GM21723 (cell line): ENCODE data around the gene ADAM15.

Experiments used
- ATAC-seq: cut with Tn5 transposase; IDR thresholded peaks from one replicate; pipeline ENCODE4 v1.9.1; 2021; ENCODE audit warnings: mild to moderate bottlenecking, moderate library complexity; ENCODE audit not compliant: unreplicated experiment

The ADAM15 gene

GRCh38 chr1:155083865-155084721 lies 33.0 kb downstream of the ADAM15 start:
- peak; percentile 10 for ATAC-seq

GRCh38 chr1:155084722-155085503 lies 33.8 kb downstream of the ADAM15 start:
- peak; percentile 76 for ATAC-seq

GRCh38 chr1:155085504-155086127 lies 34.5 kb downstream of the ADAM15 start:
- ATAC-seq = peak; percentile 20

- no peak for ATAC-seq
Observed at GRCh38 chr1:155086128-155086741, 35.1 kb downstream of the ADAM15 start.

DNA sequence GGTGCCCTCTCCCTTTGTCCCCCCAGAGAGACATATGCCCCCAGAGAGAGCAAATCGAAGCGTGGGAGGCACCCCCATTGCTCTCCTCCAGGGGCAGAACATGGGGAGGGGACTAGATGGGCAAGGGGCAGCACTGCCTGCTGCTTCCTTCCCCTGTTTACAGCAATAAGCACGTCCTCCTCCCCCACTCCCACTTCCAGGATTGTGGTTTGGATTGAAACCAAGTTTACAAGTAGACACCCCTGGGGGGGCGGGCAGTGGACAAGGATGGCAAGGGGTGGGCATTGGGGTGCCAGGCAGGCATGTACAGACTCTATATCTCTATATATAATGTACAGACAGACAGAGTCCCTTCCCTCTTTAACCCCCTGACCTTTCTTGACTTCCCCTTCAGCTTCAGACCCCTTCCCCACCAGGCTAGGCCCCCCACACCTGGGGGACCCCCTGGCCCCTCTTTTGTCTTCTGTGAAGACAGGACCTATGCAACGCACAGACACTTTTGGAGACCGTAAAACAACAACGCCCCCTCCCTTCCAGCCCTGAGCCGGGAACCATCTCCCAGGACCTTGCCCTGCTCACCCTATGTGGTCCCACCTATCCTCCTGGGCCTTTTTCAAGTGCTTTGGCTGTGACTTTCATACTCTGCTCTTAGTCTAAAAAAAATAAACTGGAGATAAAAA lies 35.9 kb downstream of the ADAM15 start:
- no peak for ATAC-seq

DNA sequence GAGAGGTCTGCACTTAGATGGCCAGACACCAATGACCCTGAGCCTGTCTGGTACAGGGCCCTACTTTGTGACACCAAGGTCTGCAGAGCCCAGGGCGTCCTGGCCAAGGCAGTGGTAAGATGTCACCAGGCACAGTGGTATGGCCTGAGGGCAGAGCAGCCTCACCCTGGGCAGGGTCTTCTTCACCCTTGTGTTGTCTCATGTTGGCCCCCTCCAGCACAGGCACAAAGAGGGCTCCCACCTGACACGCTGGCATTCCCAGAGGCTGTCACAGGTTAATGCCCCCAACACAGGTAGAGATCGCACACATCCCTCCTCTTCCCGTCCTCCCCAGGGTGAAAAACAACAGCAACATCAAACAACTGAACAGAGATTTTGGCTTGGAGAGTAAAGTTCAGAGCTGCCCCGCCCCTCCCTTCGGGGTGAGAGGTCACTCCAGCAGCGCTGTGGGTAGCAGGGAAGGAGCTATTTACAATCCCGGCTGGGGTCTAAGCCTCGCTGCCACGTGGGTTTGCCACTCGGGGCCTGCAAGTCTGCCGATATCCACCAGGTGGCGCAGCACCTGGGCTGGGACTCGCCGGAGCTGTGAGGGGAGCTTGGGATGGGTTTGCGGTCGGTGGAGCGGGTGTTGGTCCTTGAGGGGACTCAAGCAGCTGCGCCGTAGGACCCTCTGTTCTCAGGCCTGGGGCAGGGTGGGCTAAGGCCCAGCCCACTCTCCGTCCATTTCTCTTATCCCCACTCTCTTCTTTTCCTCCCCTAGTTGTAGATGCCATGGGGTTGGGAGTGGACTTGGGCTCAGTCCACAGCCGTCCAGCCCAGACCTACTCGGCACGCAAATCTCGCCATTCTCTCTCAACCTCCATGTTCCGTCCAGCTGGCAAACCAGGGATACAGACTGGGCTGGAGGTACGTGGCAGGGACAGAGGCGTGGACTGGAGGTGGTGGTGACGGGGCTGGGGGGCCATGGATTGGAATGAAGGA lies 40.2 kb downstream of the ADAM15 start:
- ATAC-seq = no peak

DNA sequence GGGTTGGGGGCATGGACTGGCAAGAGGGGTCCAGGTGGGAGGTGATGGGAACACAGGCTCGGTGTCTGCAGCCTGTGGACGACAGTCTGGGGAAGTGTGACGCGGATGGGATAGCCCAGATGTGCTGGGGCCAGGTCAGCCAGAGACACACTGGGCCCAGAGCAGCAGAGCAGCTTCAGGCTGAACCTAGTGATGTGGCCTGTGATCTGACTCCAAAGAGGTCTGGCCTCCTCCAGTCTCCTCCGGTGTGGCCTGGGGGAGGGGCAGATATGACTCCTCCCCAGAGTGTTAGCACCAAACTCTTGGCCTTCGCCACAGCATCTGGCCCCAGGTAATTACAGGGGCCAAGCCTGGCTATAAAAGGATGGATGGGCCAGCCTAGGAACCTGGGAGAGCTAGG lies 41.0 kb downstream of the ADAM15 start:
- ATAC-seq = no peak

DNA sequence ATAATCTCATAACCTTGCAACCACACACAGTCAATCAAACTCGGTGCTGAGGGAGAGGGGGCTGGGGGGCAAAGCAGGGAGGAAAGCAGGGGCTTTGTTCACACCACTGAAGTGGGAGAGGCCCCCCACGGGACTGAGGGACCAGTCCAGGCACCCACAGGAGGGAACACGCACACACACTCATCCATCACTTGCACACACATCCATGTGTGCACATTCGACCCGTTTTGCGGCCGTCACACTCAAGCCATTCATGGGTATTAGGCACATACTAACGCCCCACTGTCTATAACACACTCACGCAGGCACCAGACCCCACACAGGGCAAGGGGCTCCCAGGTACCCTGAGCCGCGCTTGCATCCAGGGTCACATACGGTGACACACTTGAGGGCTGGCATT lies 41.5 kb downstream of the ADAM15 start:
- no peak for ATAC-seq

GRCh38 chr1:155093911-155094621 lies 43.0 kb downstream of the ADAM15 start:
- ATAC-seq = no peak

DNA sequence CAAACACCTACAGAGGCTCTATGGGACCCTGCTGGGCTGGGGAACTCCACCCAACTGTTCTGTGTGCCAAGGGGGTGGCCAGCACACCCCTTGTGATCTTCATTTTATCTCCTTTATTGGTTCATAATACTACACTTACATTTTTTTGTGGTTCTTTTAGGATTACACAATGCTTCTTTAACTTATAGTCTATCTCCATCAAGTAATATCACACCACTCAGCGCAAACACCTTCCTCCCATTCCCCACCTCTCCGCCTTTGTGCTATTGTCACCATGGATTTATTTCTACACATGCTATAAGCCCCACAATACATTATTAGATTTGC lies 43.5 kb downstream of the ADAM15 start:
- ATAC-seq = no peak

GRCh38 chr1:155099331-155099730 lies 48.2 kb downstream of the ADAM15 start:
- ATAC-seq = no peak

GRCh38 chr1:155103325-155103724 lies 52.2 kb downstream of the ADAM15 start:
- no peak for ATAC-seq

DNA sequence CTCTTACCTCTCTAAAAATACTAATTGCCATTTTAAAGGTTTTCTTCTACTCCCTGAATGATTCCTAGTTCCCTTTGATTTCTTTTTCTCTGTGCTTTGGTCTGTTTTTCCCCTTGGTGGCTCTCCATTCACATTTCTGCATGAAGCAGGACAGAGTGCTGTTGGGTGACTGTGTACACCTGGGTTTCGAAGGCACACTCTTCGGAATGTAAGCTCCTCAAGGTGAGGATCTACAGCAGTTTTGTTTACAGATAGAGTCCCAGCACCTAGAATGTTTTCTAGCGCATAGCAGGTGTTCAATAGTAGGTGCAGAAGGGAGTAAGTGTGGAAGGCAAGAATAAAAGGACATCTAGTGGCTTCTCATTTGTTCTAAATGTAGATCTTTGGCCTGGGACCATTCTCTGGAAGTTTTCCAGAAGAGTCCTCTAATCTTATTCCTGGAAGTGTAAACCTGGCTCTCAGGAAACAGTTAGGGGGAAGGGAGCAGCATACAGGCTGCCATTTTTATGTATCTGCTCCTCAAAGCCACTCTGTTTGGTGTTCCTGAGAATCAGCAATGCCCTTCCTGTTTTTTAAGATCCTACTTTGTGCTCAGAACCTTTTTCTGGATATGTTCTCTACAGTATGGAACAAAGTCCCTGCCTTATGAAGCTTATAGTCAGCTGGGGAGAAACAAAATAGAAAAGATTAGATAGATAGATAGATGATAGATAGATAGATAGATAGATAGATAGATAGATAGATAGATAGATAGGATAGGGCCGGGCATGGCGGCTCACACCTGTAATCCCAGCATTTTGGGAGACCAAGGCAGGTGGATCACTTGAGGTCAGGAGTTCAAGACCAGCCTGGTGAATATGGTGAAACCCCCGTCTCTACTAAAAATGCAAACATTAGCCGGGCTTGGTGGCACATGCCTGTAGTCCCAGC lies 53.8 kb downstream of the ADAM15 start:
- no peak for ATAC-seq

- no peak for ATAC-seq
Observed at GRCh38 chr1:155105604-155106011, 54.5 kb downstream of the ADAM15 start.

GRCh38 chr1:155106862-155107261 lies 55.7 kb downstream of the ADAM15 start:
- ATAC-seq = no peak

DNA sequence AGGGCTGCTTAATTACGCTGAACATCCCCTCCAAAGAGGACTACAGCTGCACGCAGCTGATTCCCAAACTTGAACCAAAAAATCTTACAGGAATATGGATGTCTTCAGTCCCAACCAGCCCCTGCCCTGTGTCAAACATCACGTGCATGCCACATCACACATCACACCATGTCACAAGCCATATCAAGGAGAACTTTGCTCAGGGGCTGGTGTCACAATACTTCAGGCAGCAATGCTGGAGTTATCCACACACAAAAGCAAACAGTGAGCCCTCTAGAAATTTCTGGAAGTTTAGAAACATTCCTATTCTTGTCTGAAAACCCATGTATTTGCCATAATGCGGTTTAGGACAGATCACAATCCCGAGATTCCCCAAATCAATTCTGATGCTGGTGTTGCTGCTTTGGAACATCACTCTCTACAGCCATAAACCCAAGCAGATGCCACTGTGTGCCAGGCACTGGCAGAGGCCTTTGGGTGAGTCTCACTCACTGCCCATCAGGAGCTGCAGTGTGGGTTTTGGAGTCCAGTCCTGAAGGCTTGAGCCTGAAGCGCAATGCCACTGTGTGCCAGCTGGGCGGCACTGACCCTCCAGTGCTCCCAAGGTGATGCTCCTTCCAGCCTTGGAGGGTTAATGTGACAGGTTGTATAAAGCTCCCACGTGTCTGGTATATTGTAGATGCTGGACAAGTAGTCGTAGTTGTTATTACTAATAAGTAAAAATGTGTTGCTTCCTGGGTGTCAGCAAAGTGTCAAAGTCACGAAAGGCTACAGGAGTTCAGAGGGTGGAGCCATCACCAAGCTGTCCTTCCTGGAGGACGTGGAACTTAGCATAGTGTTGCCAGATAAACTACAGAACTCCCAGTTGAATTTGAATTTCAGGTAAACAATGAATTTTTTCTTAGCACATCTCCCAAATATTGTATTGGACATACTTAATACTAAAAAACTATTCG lies 56.5 kb downstream of the ADAM15 start:
- no peak for ATAC-seq

GRCh38 chr1:155108296-155108695 lies 57.2 kb downstream of the ADAM15 start:
- no peak for ATAC-seq
